H4 (cell line): Measurements from ENCODE around the gene RUNX3. TPM values are rescaled to one million over a fixed set of nuclear protein-coding genes. Genes with fewer than 3 reads are reported as not detected.

Experiments
- DNase-seq: peaks from one replicate; pipeline ENCODE4 v3.0.0-alpha.2; 2015; ENCODE audit warnings: low spot score
- total RNA-seq: library from RNA; depleted of rRNA; stranded (reverse); fragments of >200 nt; shearing (Covaris generic); gene quantifications from 2 replicates; pipeline ENCODE4 v1.2.3, GENCODE V29; 2014

Gene RUNX3
- total RNA-seq, 1 experiment from 2014 or later, result 2.9 TPM

DNA sequence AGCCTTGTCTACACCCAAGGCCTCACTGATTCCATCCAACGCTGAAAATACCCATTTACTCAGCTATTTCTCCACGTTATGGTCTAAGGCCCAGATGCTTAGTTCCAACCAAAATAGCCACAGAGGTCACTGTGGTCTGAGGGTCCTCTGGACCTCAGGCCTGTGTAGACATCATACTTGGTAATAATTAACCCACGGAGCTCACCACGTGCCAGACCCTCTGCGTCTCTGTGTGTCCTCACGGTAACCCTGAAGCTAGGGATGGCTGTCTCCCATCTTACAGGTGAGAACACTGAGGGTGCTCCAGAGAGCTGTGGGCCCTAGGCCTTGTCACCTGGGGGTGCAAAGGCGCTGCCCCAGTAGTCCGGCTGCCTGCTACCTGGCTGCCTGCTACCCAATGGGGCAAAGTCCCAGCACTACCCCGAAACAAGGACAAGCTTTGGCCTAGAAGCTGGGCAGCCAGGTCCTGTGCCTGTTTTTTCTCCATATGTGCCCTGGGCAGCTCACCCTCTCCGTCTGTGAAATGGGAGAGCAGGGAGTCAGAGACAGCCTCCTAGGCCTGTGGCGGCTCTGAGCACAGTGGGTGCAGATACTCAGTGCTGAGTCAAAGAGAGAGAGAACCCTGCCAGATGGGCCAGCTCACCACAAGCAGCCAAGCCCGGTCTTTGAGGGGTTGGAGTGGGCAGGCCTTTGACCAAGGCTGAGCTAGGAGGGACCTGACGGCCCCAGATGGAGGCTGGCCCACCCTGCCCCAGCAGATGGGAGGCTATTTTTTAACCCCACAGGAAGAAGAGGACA is 17.0 kb upstream of the RUNX3 start:
- DNase-seq, result no peak

DNA sequence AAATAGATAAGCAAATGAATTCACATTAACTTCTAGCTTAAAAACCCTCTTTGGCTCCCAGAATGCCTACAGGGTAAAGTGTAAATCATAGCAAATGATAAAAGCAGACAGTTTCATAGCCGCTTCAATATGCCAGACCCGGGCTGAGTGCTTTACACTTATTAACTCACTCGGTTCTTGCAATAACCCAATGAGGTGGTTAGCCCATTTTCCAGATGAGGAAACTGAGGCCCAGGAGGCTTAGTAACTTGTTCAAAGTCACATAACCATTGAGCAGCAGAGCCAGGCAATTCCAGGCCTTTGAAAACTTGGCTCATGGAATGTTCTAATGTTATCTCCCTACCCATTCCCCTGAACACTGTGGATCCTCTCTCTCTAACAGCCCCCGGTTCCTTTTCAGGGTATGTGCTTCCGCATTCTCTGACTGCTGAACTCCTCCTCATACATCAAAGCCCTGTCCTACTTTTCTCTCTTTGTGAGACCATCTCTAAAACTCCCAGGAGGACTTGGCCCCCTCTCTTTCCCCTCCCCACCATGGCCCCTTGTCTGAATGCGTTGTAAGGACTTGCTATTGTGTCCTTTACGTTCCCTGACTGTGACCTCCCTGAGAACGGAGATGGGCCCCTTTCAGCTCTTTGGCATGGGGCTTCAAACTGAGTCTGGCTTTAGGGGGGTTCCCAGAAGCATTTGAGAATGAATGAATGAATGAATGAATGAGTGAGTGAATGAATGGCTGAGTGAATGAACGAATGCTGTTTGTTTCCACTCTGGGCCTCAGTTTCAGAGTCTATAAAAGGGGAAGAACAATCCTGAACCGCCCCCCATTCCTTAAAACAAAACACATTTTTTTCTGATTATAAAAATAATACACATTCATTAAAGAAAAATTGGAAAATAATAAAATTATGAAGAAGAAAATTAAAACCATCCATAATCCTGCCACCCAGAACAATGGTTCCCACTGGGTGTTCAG is 15.6 kb upstream of the RUNX3 start:
- no peak for DNase-seq

DNA sequence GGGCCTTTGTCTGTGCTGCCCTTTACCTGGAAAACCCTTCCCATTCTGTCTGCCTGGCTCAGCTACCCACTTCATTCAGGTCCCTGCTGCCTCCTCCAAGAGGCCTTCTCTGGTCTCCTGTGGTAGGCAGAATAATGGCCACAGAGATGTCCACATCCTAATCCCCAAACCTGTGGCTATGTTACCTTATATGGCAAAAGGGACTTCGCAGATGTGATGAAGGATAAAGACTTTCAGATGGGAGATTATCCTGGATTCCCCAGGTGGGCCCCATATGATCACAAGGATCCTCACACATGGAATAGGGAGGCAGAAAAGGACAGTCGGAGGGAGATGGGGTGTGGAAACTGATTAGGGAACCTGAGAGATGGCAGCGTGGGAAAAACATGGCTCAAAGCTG is 14.2 kb upstream of the RUNX3 start:
- no peak for DNase-seq

DNA sequence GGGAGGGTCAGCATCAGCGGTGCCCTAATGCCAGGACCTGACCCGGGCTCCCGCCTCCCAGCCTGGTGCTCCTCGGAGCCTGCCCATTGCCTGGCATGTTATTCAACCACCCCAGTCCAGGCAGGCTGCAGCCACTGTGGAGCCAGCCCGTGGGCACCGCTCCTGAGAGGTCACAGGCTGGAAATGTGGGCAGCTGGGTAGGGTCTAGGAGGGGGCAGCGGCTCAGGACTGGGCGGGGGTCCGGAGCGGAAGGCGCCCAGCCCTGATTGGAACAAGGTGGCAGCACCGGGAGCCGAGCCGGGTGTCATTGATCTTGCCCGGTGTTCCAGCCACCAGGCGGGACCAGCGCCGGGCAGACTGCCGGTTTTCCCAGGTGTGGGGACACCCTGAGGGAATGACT is 12.7 kb upstream of the RUNX3 start:
- DNase-seq, result no peak

DNA sequence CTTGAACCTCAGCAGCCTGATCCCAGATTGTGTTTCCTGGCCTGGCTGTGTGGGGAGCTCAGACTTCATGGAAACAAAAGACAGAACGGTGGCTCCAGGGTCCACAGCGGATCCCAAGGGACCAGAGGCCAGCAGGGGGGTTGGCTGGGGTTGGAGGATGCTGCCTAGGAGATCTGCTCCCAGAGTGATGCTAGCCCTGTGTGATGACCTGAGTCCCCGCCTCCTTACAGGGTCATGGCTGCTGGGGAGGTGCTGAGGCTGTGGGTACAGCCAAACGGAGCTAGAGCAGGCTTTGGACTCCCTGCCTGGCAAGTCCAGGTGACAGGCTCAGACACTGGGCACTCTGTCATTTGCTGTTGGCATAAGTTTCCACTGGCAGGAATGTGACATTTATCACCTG is 11.5 kb upstream of the RUNX3 start:
- DNase-seq, result no peak

DNA sequence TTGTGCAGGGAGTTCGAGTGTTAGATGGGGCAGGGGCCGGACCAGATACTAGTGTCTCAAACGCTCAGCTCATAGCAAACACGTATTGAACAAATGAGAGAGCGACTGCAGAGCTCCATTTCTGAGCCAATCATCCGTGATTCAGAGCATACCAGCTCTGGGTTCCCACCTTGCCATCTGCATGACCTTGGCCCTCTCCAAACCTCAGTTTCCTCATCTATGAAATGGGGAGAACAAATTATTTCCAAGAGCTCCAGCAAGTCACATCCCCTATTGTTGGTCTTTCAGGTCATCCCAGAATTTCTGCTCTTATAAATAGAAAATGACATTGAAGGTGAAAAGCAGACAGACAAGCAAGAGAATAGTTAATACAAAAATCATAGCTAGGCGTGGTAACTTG is 10.2 kb upstream of the RUNX3 start:
- no peak for DNase-seq

DNA sequence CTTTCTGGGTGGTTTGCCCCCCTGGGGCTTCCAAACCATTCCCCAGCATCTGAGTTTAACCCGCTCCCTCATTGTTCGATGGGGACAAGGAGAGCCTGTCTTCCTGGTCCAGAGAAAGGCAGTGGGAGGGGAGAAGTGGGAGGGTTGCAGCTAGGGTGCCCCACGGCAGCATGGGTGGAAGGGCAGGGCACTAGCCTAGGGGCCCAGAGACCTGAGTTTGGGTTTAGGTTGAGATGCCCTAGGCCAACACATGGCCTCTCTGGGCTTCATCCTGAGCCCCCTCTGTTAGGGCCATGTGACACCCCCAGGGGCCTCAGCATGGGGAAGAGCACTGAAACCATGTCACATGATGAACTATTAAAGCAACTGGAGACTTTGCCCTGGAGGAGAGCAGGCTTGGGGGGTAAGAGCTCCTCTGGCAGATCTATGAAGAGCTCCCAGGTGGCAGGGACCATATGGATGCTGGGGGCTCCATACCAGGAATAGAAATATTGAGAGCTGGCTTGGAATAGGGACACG is 9.7 kb upstream of the RUNX3 start:
- no peak for DNase-seq

DNA sequence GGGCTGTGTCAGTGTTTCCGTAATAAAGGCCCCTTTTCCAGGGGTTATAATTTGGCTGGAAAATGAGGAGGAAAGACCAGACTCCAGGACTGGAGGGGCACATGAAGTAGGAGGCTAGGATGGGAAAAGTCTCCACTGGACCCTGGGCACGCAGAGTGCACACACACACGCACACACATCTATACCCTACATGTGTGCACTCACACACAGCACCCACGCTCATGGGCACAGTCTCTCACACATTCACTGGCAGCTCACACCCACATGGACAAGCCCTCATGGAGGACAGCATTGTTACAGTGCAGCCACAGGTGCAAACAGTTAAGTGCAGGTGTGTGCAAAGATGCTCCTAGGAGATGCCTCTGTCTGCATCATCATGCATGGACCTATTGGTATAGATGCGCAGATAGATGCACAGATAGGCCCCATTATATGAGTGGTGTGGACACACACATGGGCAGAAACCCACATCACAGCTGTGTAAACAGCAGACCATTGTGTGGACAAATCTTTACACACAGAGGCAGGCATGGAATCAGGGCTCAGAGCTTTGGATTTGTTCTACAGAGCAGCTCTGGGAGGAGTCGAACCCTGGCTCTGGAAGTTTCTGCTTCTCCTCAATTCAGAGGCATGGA is 9.1 kb upstream of the RUNX3 start:
- no peak for DNase-seq

DNA sequence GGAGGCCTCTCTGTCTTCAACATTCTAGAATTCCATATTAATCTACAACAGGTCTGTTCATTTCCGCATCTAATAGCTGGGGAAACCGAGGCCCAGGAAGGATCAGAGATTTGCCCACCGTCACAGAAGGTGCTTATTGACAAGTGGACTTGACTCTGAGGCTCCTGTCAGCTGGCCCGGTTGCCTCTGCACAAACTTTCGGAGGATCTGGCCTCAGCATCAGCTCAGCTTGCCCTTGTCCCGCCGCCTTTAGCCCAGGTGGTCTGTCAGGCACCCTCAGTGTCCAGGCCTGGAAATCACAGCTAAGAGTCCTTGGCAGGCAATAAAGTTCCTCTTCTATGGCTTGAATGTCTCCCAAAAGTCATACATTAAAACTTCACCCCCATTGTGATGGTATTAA is 8.2 kb upstream of the RUNX3 start:
- DNase-seq, result no peak

DNA sequence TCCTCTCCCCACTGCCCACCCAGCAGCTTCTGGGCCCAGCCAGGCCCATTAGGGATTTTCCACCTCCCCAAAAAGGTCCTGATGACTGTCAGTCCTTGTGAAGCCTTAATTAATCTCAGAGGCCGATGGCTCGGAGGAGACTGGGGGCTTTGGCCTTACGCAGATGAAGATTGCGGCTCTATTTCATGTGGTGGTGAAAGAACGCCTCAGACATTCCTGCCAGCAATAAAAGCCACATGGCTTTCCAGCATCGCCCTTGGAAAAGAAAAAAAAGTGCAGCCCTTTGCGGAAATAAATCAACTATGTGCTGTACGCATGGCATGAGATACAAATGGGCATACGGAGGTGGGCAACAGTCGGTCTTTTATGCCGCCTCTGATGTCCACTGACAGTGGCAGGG is 6.6 kb upstream of the RUNX3 start:
- DNase-seq, result no peak

DNA sequence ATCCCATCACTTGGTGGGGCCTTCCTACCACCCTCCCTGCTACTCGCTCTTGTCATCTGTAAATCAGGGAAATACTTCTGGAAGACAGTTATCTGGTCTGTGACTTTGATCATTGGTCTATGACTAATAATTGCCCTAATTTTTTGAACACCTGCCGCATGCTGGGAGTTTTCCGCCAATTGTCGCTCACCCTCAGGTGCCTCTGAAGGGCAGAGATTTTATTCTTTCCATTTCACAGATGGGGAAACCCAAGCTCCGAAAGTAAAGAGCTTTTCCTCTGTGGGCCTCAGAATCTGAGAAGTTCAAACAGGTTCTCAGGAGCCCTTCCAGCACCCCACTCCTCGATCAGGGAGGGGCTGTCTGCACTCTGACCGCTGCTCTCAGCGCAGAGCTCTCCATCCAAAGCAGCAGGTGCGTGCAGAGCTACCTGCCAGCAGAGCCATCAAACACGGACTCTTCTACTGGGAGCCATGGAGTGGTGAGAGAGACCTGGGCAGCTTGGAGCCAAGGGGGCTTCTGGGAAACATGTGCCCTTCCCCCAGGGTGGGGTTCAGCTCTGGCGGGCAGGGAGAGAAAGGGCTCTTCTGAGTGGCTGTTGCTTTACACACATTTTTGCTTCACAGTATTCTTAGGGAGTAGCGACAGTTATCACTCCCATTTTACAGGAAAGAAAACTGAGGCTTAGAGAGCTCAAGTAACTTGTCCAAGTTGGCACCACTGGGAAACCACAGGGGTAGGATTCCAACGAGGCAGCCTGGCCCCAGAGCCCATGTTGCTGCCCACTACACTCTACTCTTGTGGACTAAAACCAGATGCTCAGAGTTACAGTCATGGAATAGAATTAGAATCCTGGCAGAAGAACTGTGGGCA is 5.8 kb upstream of the RUNX3 start:
- DNase-seq, result no peak

DNA sequence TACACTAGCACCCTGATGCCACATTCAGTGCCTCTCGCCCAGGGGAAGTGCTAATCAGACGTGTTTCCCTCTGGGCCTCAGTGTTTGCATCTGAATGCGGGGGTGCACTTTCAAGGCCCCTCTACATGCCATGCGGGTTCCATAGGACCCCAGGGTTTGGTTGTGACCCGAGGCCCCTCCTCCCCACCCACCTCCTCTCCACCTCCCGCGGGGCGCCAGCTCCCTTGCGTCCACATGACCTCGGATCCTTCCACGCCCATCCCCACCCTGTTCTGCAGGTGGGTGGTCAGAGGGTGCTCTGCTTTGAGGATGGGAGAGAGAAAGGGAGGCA is 5.1 kb upstream of the RUNX3 start:
- no peak for DNase-seq

DNA sequence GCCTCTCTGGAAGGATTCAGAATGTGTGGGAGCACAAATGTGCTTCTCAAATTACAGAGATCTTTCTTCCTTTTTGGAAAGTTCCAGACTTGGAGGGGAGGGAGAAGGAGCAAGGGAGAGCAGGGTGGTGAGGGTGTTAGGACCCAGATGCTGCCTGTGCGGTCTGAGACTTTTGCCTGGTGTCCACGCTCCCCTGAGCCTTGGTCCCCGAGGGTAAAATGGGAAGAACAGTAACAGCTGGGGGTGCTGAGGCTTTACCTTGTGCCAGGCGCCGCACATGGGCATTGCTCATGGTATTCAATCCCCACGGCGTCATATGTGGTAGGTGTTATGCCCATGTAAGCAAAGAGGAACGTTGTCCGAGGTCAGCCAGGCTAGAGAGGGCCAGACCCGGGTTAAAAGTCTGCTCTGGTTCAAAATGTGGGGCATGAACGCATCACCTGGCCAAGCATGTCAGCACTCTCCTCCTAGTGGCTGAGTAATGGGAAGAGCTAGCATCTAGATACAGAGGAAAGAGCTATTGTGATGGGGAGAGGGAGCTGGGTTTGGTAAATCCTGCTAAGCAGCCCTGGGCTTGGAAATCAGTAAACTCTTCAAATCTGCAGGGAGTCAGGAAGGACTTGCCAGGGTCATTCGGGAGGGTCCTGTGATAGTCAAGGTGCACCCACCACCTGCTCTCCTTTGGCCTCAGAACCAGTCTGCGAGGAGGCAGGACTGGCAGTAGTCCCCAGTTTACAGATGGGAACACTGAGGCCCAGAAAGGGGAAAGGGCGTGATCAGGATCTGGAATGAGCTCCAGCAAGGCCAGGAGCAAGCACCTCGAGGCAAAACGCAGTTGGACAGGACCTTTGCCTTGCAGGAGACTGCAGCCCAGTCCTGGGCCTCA is 4.5 kb upstream of the RUNX3 start:
- no peak for DNase-seq

DNA sequence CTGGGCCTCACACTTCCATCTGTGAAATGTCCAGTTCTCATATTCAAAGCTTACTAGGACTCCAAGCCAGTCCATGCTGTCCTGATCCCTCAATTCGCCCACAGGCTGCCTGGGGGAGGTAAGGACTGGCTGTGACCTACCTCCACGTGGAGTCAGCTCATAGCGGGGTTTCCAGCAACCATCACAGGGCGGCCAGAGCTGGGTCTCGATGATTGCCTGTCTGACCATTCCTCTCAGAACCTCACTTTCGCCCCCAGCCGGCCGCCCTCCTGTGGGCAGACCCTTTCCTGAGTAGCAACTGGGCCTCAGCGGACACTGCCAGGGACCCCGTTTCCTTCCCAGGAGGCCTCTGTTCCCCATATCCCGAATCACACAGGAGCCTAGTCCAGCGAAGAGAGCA is 3.4 kb upstream of the RUNX3 start:
- no peak for DNase-seq

DNA sequence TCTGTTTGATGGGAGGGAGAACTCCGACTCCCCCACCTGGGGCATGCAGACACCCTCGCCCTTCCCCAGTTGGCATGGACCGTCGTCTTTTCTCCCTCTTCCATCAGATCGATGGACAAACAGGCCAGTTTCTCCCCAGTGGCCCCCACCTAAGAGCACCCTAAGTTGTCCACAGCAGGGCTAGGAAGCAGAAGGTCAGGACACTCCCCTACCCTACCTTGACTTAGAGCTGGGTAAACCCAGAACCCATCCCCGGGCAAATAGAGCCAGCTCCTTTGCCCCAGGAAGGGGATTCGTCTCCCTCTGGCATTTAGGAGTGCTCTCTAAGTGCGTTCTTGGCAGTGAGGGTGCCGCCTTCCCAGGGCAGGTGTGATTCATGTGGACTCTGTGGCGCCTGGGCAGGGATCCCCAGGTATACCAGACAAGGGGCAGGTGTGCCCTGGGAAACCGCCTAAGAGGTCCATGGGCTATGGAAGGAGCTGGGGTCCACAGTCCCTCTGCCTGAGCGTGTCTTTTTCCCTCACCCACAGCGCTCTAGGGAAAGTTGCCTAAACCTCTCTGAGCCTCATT is 2.7 kb upstream of the RUNX3 start:
- no peak for DNase-seq

DNA sequence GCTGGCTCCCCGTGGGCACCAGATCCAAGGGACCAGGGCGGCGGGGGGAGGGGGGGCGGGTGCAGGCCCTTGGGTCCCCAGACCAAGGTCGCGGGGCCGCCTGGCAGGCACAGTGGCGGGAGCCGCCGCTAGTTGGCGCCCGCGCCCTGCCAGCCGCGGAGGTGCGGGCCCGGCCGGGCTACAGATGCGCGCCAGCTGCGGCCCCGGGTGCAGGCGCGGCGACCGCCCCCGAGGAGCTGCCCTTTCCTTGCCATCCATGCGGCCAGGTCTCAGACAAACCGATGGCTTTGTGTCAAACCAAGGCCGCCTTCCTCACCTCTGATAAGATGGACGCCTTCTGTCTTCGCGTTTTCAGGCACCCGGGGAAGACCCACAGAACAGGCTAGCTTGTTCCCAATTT is 2.2 kb upstream of the RUNX3 start:
- no peak for DNase-seq

DNA sequence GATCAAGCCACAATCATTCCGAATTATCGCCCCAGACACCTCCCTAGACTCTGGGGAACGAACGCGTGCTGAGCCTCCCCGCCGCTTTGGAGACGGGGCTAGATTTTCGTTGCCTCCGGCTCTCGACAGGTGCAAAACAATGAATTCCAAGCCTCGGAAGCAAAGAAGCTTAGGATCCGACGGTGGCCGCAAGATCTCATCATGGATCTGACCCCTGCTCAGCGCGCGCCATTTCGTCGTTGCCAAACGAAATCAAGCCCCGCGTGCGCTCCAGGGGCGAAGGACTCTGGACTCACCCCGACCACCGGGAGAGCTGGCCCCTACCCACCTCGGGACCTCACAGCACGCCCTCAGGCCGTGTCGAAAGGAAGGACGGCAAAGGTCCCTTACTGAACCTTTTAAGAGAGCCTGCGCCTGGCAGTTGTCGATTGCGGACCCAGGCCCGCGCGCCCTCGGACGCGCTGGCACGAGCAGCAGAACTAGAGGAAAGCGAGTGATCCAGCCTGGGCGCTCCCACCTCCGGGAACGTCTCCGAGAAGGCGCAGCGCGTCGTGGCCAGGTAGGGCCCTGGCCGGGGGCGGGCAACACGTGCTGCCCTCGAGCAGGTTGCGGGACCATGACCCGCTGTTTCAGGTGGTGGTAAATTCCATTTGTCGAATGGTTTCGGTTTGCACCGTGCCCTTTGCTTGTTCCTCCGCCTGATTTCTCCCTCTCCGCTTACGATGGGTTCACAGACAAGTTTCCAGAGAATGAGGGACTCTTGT is 1.6 kb upstream of the RUNX3 start:
- no peak for DNase-seq

DNA sequence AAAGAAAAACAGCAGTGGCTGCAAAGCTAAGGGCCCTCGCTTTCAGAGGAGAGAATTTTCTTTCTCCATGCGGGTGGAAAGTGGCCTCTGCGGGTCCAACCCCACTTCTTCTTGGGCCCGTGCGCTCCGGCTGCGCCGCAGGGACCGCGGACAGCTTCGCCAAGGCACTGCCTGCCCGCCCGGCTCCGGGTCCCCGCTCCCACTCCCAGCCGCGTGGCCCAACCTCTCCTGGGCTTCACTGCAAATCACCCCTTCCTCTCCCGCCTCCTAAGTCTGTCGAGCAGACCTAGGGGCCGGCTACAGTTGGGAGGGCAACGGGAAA is 1.0 kb upstream of the RUNX3 start:
- no peak for DNase-seq
